H9 (cell line): Measurements from ENCODE around the gene VPS33A. TPM values are rescaled to one million over a fixed set of nuclear protein-coding genes. Genes with fewer than 3 reads are reported as not detected.

Experiments
- DNase-seq: peaks from one replicate; pipeline ENCODE4 v3.0.0-alpha.2; 2017
- H2AFZ ChIP-seq: one replicate; pipeline ENCODE4 v1.6.1; 2013; ENCODE audit warnings: mild to moderate bottlenecking, low read length, control low read depth, moderate library complexity
- H2AK5ac ChIP-seq: 2 replicates; pipeline ENCODE4 v1.6.1; 2013; ENCODE audit warnings: low read length, control low read depth, mixed read lengths; ENCODE audit not compliant: insufficient read length
- H2BK120ac ChIP-seq: one replicate; pipeline ENCODE4 v1.6.1; 2013; ENCODE audit warnings: low read depth, mild to moderate bottlenecking, low read length, control low read depth, inconsistent platforms; ENCODE audit not compliant: poor library complexity, severe bottlenecking
- H2BK12ac ChIP-seq: 2 replicates; pipeline ENCODE4 v1.6.1; 2013; ENCODE audit warnings: low read length, control low read depth, mixed read lengths, low read depth; ENCODE audit not compliant: insufficient read length
- H2BK15ac ChIP-seq: 2 replicates; pipeline ENCODE4 v1.6.1; 2013; ENCODE audit warnings: low read depth, low read length, control low read depth
- H2BK20ac ChIP-seq: one replicate; pipeline ENCODE4 v1.6.1; 2013; ENCODE audit warnings: low read depth, mild to moderate bottlenecking, low read length, control low read depth, inconsistent platforms; ENCODE audit not compliant: poor library complexity, severe bottlenecking
- H2BK5ac ChIP-seq: 2 replicates; pipeline ENCODE4 v1.6.1; 2013; ENCODE audit warnings: low read length, control low read depth, mixed read lengths; ENCODE audit not compliant: insufficient read length
- H3K14ac ChIP-seq: 2 replicates; pipeline ENCODE4 v1.6.1; 2013; ENCODE audit warnings: low read length, control low read depth; ENCODE audit not compliant: insufficient read depth
- H3K18ac ChIP-seq: 2 replicates; pipeline ENCODE4 v1.6.1; 2013; ENCODE audit warnings: low read depth, mild to moderate bottlenecking, mixed read lengths, low read length, control low read depth; ENCODE audit not compliant: insufficient read length
- H3K23ac ChIP-seq: 2 replicates; pipeline ENCODE4 v1.6.1; 2013; ENCODE audit warnings: low read length, control low read depth, mixed read lengths, low read depth; ENCODE audit not compliant: insufficient read length
- H3K23me2 ChIP-seq: 2 replicates; pipeline ENCODE4 v1.6.1; 2013; ENCODE audit warnings: low read depth, mild to moderate bottlenecking, mixed read lengths, low read length, control low read depth; ENCODE audit not compliant: insufficient read length, poor library complexity, severe bottlenecking
- H3K27ac ChIP-seq: 2 replicates; pipeline ENCODE4 v1.5.1; 2013; ENCODE audit warnings: low read length, control low read depth, mixed read lengths, low read depth; ENCODE audit not compliant: insufficient read length
- H3K27me3 ChIP-seq: 2 replicates; pipeline ENCODE4 v1.6.1; 2013; ENCODE audit warnings: low read length, control low read depth, inconsistent platforms; ENCODE audit not compliant: insufficient read depth
- H3K4ac ChIP-seq: 2 replicates; pipeline ENCODE4 v1.6.1; 2013; ENCODE audit warnings: low read depth, mild to moderate bottlenecking, control low read depth, inconsistent platforms, low read length, moderate library complexity
- H3K4me1 ChIP-seq: 2 replicates; pipeline ENCODE4 v1.6.1; 2013; ENCODE audit warnings: low read length, control low read depth, inconsistent platforms; ENCODE audit not compliant: insufficient read depth
- H3K4me2 ChIP-seq: 2 replicates; pipeline ENCODE4 v1.6.1; 2013; ENCODE audit warnings: low read length, control low read depth, mixed read lengths; ENCODE audit not compliant: insufficient read length, insufficient read depth
- H3K56ac ChIP-seq: 2 replicates; pipeline ENCODE4 v1.6.1; 2013; ENCODE audit warnings: low read depth, mild to moderate bottlenecking, mixed read lengths, low read length, control low read depth; ENCODE audit not compliant: insufficient read length
- H3K79me1 ChIP-seq: 2 replicates; pipeline ENCODE4 v1.6.1; 2013; ENCODE audit warnings: low read depth, mild to moderate bottlenecking, moderate library complexity, low read length, control low read depth, inconsistent platforms; ENCODE audit not compliant: insufficient read depth, poor library complexity, severe bottlenecking
- H3K79me2 ChIP-seq: 2 replicates; pipeline ENCODE4 v1.6.1; 2013; ENCODE audit warnings: low read length, control low read depth, inconsistent platforms; ENCODE audit not compliant: insufficient read depth
- H3K9ac ChIP-seq: 2 replicates; pipeline ENCODE4 v1.6.1; 2013; ENCODE audit warnings: low read length, control low read depth, mixed read lengths; ENCODE audit not compliant: insufficient read length; ENCODE audit errors: extremely low read depth
- H3K9me3 ChIP-seq: one replicate; pipeline ENCODE4 v1.6.1; 2013; ENCODE audit warnings: low read depth, low read length, inconsistent platforms; ENCODE audit not compliant: control insufficient read depth
- H3T11ph ChIP-seq: one replicate; pipeline ENCODE4 v1.6.1; 2013; ENCODE audit warnings: mild to moderate bottlenecking, low read length, control low read depth, inconsistent platforms
- H4K20me1 ChIP-seq: one replicate; pipeline ENCODE4 v1.6.1; 2013; ENCODE audit not compliant: control insufficient read depth, insufficient read length, insufficient read depth
- H4K5ac ChIP-seq: 2 replicates; pipeline ENCODE4 v1.6.1; 2013; ENCODE audit warnings: low read depth, mild to moderate bottlenecking, mixed read lengths, low read length, control low read depth; ENCODE audit not compliant: insufficient read length
- H4K8ac ChIP-seq: replicated peaks from 2 replicates; pipeline ENCODE4 v1.6.1; 2013; ENCODE audit warnings: low read length, control low read depth, mixed read lengths, low read depth; ENCODE audit not compliant: insufficient read length
- H4K91ac ChIP-seq: 2 replicates; pipeline ENCODE4 v1.6.1; 2013; ENCODE audit warnings: low read depth, mild to moderate bottlenecking, moderate library complexity, mixed read lengths, low read length, control low read depth; ENCODE audit not compliant: insufficient read length
- H3K27ac Mint-ChIP-seq, 3 experiments: 2 replicates in 2 of 3; 3 replicates in 1 of 3; pipeline ENCODE4 v1.8.0; 2020 to 2021; ENCODE audit warnings: mixed read lengths in 3 of 3, mild to moderate bottlenecking in 1 of 3, moderate library complexity in 1 of 3
- H3K27me3 Mint-ChIP-seq: 2 replicates; pipeline ENCODE4 v1.8.0; 2021; ENCODE audit warnings: low read depth, mild to moderate bottlenecking, moderate library complexity, mixed read lengths
- H3K36me3 Mint-ChIP-seq, 3 experiments: 2 replicates in 2 of 3; 3 replicates in 1 of 3; pipeline ENCODE4 v1.8.0; 2020 to 2021; ENCODE audit warnings: low read depth in 3 of 3, mixed read lengths in 3 of 3; ENCODE audit not compliant: insufficient read depth in 1 of 3
- H3K4me1 Mint-ChIP-seq, 2 experiments: 2 replicates each; pipeline ENCODE4 v1.8.0; 2020; ENCODE audit warnings: mixed read lengths in 2 of 2
- H3K4me3 Mint-ChIP-seq, 2 experiments: 2 replicates in 1 of 2; 3 replicates in 1 of 2; pipeline ENCODE4 v1.8.0; 2020 to 2021; ENCODE audit warnings: mild to moderate bottlenecking in 2 of 2, mixed read lengths in 2 of 2, moderate library complexity in 1 of 2
- H3K9me3 Mint-ChIP-seq, 2 experiments: 2 replicates in 1 of 2; 3 replicates in 1 of 2; pipeline ENCODE4 v1.8.0; 2020; ENCODE audit warnings: mild to moderate bottlenecking in 2 of 2, mixed read lengths in 2 of 2, moderate library complexity in 1 of 2
- WGBS: extraction: QIAGEN DNeasy Blood & Tissue Kit; methylation state at CpG from one replicate; pipeline ENCODE4 v1.1.7; 2013; ENCODE audit warnings: missing lambda C conversion rate, low lambda C conversion rate, mixed read lengths; ENCODE audit not compliant: insufficient read length; ENCODE audit errors: extremely low coverage; 5-methylcytosine and 5-hydroxymethylcytosine counted together
- total RNA-seq: library from RNA; stranded (reverse); gene quantifications from 2 replicates; pipeline ENCODE4 v1.2.1, GENCODE V29; 2021
- TF ChIP-seq, protein P1 (sequence below): fragments of 200-600 bp; sonication (generic); conservative IDR thresholded peaks from 3 replicates; pipeline ENCODE4 v1.8.0; 2021; ENCODE audit warnings: antibody characterized with exemption, mild to moderate bottlenecking

The VPS33A gene
- total RNA-seq, 1 experiment from 2014 or later, result 45.9 TPM

DNA sequence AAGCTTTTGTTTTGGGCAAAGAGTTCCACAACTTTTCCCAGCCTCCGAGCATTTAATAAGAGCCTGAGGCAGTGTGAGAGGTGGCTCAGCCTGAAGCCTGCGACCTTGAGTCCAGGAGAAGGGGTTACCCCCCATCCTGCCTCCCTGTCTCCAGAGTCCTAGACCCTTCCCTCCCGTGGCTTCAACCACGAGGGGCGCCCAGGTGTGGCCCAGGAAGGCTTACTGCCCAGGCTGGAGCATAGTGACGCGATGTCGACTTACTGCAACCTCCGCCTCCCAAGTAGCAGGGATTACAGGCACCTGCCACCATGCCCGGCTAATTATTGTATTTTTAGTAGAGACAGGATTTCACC is 82.7 kb downstream of the VPS33A start:
- Histone ChIP-seq H3K4me2 (peak overlapping the region; percentile 28), H3K56ac (no peak overlapping the region)

More for the DNA sequence above, 82.7 kb downstream of the VPS33A start:
- Histone ChIP-seq H2AK5ac (no peak overlapping the region), H3K18ac (no peak overlapping the region), H3K79me2 (no peaks in the 10 kb centered on the region), H4K8ac (no peak overlapping the region), H3K79me1 (no peaks in the 10 kb centered on the region), H2BK5ac (no peak overlapping the region), H3K27me3 (no peaks in the 10 kb centered on the region), H2BK15ac (no peak overlapping the region), H2BK12ac (no peak overlapping the region), H4K91ac (no peak overlapping the region), H4K20me1 (peaks cover 1% of the 10 kb centered on the region), H3K23me2 (no peaks in the 10 kb centered on the region), H3K4me1 (no peaks in the 10 kb centered on the region), H3K23ac (no peak overlapping the region), H3K14ac (no peak overlapping the region), H2AFZ (no peak overlapping the region), H2BK120ac (no peak overlapping the region), H3K27ac (no peak overlapping the region), H3T11ph (no peak overlapping the region), H3K9me3 (no peaks in the 10 kb centered on the region), H3K9ac (no peak overlapping the region), H4K5ac (no peak overlapping the region), H2BK20ac (no peak overlapping the region), H3K4ac (no peak overlapping the region)
- peaks cover 3 to 8% of the 10 kb centered on the region in 2 experiments; a peak in 2 of 4 replicates for H3K4me1 Mint-ChIP-seq
- no peak for DNase-seq
- H3K9me3 Mint-ChIP-seq, result no peaks in the 10 kb centered on the region; a peak in 1 of 5 replicates
- no peaks in the 10 kb centered on the region; a peak in 2 of 7 replicates for H3K36me3 Mint-ChIP-seq
- H3K4me3 Mint-ChIP-seq, result peak overlapping the region; percentile 66 to 78
- no peak overlapping the region for H3K27ac Mint-ChIP-seq
- peaks cover 29% of the 10 kb centered on the region for H3K27me3 Mint-ChIP-seq
- TF ChIP-seq, protein P1, sequence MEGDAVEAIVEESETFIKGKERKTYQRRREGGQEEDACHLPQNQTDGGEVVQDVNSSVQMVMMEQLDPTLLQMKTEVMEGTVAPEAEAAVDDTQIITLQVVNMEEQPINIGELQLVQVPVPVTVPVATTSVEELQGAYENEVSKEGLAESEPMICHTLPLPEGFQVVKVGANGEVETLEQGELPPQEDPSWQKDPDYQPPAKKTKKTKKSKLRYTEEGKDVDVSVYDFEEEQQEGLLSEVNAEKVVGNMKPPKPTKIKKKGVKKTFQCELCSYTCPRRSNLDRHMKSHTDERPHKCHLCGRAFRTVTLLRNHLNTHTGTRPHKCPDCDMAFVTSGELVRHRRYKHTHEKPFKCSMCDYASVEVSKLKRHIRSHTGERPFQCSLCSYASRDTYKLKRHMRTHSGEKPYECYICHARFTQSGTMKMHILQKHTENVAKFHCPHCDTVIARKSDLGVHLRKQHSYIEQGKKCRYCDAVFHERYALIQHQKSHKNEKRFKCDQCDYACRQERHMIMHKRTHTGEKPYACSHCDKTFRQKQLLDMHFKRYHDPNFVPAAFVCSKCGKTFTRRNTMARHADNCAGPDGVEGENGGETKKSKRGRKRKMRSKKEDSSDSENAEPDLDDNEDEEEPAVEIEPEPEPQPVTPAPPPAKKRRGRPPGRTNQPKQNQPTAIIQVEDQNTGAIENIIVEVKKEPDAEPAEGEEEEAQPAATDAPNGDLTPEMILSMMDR, result no peak
- WGBS, result no CpG with 5 or more reads among the region's 10 CpGs
